ENCODE measurements around the gene ASPHD2. TPM values are rescaled to one million over a fixed set of nuclear protein-coding genes. Genes with fewer than 3 reads are reported as not detected.

The ASPHD2 gene, protein sequence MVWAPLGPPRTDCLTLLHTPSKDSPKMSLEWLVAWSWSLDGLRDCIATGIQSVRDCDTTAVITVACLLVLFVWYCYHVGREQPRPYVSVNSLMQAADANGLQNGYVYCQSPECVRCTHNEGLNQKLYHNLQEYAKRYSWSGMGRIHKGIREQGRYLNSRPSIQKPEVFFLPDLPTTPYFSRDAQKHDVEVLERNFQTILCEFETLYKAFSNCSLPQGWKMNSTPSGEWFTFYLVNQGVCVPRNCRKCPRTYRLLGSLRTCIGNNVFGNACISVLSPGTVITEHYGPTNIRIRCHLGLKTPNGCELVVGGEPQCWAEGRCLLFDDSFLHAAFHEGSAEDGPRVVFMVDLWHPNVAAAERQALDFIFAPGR
- 23.4 and 23.5 TPM in 2 replicates for total RNA-seq

DNA sequence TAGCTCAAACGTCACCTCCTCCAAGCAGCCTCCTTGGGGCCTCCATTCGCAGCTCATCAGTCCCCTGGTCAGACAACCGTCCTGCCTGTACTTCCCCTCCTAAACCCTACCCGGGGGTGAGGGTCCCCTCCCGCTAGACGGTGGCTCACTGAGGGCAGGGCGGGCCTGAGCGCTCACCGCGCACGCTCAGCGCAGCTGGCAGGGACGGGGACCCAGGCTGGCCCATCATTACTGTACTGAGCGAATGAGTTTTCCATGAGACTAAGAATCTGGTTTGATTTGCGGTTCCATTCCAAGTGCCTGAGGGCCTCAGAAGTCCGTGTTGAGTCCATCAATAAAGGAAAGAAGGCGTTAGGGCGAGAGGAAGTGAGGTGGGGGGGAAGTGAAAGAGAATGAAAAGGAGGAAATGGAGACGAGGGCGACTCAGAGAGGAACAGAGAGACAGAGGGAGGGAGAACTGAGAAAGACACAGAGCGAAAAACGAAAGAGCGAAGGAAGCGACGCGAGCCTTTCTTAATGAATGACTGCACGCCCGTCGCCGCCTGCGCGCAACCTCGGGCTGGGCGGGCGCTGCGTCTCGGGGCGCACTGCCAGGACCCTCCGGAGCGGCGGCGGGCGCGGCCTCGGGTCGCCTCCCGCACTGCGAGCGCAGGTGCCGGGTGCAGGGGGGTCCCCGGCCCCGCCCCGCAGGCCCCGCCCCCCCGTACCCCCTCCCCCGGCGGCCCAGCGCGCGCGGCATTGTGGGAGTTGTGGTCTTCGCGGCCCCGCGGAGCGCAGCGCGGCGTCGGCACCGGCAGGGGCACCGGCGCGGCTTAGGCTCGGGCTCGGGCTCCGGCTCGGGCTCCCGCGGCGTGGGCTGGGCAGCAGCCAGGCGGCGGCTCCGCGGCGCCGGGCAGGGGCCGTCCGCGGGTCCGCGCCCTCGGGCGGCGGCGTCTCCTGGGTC is at the start of gene ASPHD2:
ASPHD2 (plus strand) TSS at position 746 of the 943 bp plus-strand sequence. CDS start 4,356 bp downstream, outside the sequence.
- H3K27ac Mint-ChIP-seq = peak within 1 kb of the TSS; percentile 97
- H3K36me3 Mint-ChIP-seq (ENCODE audit: low read depth) = peaks cover 13% of the 10 kb centered on the region
- peak within 1 kb of the TSS; percentile 97 for H3K4me3 Mint-ChIP-seq
- peaks cover 21% of the 10 kb centered on the region for H3K27me3 Mint-ChIP-seq (ENCODE audit: insufficient read depth)
- H3K4me1 Mint-ChIP-seq (ENCODE audit: low read depth) = peaks cover 54% of the 10 kb centered on the region
- intact Hi-C loops (cut with micrococcal nuclease) = loop anchor here (2.0 kb wide), 1 partner anchor 236 kb away; no protein-coding TSS in a partner anchor
- peak; percentile 77 for DNase-seq (ENCODE audit: low spot score)
- peaks cover under 1% of the 10 kb centered on the region for H3K9me3 Mint-ChIP-seq

GRCh38 chr22:26380072-26380830 is 48.8 kb upstream of the ASPHD2 start:
- Mint-ChIP-seq H3K36me3 (ENCODE audit: low read depth) (no peaks in the 10 kb centered on the region), H3K27me3 (ENCODE audit: insufficient read depth) (peaks cover 28% of the 10 kb centered on the region), H3K9me3 (peaks cover 6% of the 10 kb centered on the region), H3K27ac (no peak overlapping the region), H3K4me1 (ENCODE audit: low read depth) (peaks cover 7% of the 10 kb centered on the region), H3K4me3 (no peak overlapping the region)
- intact Hi-C loops (cut with micrococcal nuclease) = no loop called here
- no peak for DNase-seq (ENCODE audit: low spot score)

DNA sequence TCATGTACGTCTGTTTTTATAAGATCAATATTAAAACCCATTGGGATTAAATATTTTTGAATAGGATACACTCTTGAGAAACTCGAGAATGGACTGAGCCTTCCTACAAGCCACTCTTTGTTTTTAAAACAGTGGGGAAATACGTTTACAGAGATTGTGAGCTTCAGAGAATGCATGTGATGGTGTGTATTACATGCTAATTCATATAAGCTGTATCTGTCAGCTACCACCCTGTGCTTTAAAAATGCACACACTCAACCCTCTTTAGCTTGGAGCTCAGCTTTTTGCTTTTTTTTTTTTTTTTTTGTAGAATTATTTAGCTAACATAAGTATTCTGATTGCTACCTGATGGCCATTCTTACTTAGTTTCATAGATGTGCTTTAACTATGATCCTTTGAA is 46.3 kb upstream of the ASPHD2 start:
- Mint-ChIP-seq H3K9me3 (peaks cover 6% of the 10 kb centered on the region), H3K36me3 (ENCODE audit: low read depth) (no peaks in the 10 kb centered on the region), H3K4me1 (ENCODE audit: low read depth) (peaks cover under 1% of the 10 kb centered on the region), H3K27me3 (ENCODE audit: insufficient read depth) (peaks cover 26% of the 10 kb centered on the region), H3K4me3 (no peak overlapping the region), H3K27ac (no peak overlapping the region)
- no peak for DNase-seq (ENCODE audit: low spot score)
- intact Hi-C loops (cut with micrococcal nuclease) = no loop called here

DNA sequence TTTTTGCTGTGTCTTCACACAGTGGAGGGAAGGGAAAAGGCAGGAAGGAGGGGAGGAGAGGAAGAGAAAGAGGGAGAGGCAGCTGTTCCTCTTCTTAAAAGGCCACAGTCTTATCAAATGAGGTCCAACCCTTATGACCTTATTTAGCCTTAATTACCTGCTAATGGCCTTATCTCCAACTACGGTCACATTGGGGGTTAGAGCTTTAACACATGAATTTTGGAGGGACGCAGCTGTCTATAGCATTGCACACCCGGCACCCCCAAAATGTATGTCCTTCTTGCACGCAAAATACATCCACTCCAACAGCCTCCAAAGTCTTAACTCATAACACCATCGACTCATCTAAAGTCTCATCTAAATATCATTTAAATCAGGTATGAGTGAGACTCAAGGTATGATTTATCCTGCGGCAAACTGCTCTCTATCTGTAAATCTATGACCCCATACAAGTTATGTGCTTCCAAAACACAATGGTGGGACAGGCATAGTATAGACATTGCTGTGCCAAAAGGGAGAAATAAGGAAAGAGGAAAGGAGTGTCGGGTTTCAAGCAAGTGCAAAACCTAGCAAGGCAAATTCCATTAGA is 45.0 kb upstream of the ASPHD2 start:
- H3K27me3 Mint-ChIP-seq (ENCODE audit: insufficient read depth) = peaks cover 22% of the 10 kb centered on the region
- H3K4me3 Mint-ChIP-seq = no peak overlapping the region
- H3K27ac Mint-ChIP-seq = no peak overlapping the region
- H3K9me3 Mint-ChIP-seq = no peaks in the 10 kb centered on the region
- H3K36me3 Mint-ChIP-seq (ENCODE audit: low read depth) = no peaks in the 10 kb centered on the region
- no peak for DNase-seq (ENCODE audit: low spot score)
- no peaks in the 10 kb centered on the region for H3K4me1 Mint-ChIP-seq (ENCODE audit: low read depth)
- intact Hi-C loops (cut with micrococcal nuclease) = no loop called here

GRCh38 chr22:26385164-26385563 is 43.9 kb upstream of the ASPHD2 start:
- intact Hi-C loops (cut with micrococcal nuclease) = no loop called here
- Mint-ChIP-seq H3K4me3 (no peak overlapping the region), H3K4me1 (ENCODE audit: low read depth) (no peaks in the 10 kb centered on the region), H3K27ac (no peak overlapping the region), H3K27me3 (ENCODE audit: insufficient read depth) (peaks cover 22% of the 10 kb centered on the region), H3K9me3 (no peaks in the 10 kb centered on the region), H3K36me3 (ENCODE audit: low read depth) (no peaks in the 10 kb centered on the region)
- no peak for DNase-seq (ENCODE audit: low spot score)

- intact Hi-C loops (cut with micrococcal nuclease) = no loop called here
- no peaks in the 10 kb centered on the region for H3K9me3 Mint-ChIP-seq
- DNase-seq (ENCODE audit: low spot score) = no peak
- no peak overlapping the region for H3K4me3 Mint-ChIP-seq
- H3K36me3 Mint-ChIP-seq (ENCODE audit: low read depth) = no peaks in the 10 kb centered on the region
- H3K27me3 Mint-ChIP-seq (ENCODE audit: insufficient read depth) = peaks cover 12% of the 10 kb centered on the region
- H3K27ac Mint-ChIP-seq = no peak overlapping the region
- H3K4me1 Mint-ChIP-seq (ENCODE audit: low read depth) = no peaks in the 10 kb centered on the region
Observed at GRCh38 chr22:26389125-26389524, 39.9 kb upstream of the ASPHD2 start.

- no peak for DNase-seq (ENCODE audit: low spot score)
- H3K4me1 Mint-ChIP-seq (ENCODE audit: low read depth) = no peaks in the 10 kb centered on the region
- H3K4me3 Mint-ChIP-seq = no peak overlapping the region
- H3K9me3 Mint-ChIP-seq = no peaks in the 10 kb centered on the region
- no peak overlapping the region for H3K27ac Mint-ChIP-seq
- H3K27me3 Mint-ChIP-seq (ENCODE audit: insufficient read depth) = peaks cover 9% of the 10 kb centered on the region
- intact Hi-C loops (cut with micrococcal nuclease) = no loop called here
- H3K36me3 Mint-ChIP-seq (ENCODE audit: low read depth) = no peaks in the 10 kb centered on the region
Observed at GRCh38 chr22:26391091-26391490, 38.0 kb upstream of the ASPHD2 start.

GRCh38 chr22:26391623-26392022 is 37.4 kb upstream of the ASPHD2 start:
- intact Hi-C loops (cut with micrococcal nuclease) = no loop called here
- DNase-seq (ENCODE audit: low spot score) = no peak
- Mint-ChIP-seq H3K9me3 (no peaks in the 10 kb centered on the region), H3K27ac (no peak overlapping the region), H3K4me3 (no peak overlapping the region), H3K27me3 (ENCODE audit: insufficient read depth) (peaks cover 8% of the 10 kb centered on the region), H3K36me3 (ENCODE audit: low read depth) (no peaks in the 10 kb centered on the region), H3K4me1 (ENCODE audit: low read depth) (no peaks in the 10 kb centered on the region)

- Mint-ChIP-seq H3K36me3 (ENCODE audit: low read depth) (no peaks in the 10 kb centered on the region), H3K27me3 (ENCODE audit: insufficient read depth) (peaks cover 8% of the 10 kb centered on the region), H3K4me3 (no peak overlapping the region), H3K27ac (no peak overlapping the region), H3K4me1 (ENCODE audit: low read depth) (peaks cover 3% of the 10 kb centered on the region), H3K9me3 (no peaks in the 10 kb centered on the region)
- DNase-seq (ENCODE audit: low spot score) = no peak
- intact Hi-C loops (cut with micrococcal nuclease) = no loop called here
Observed at GRCh38 chr22:26393929-26394328, 35.1 kb upstream of the ASPHD2 start.

- H3K4me1 Mint-ChIP-seq (ENCODE audit: low read depth) = peaks cover 6% of the 10 kb centered on the region
- no peak overlapping the region for H3K27ac Mint-ChIP-seq
- no peak for DNase-seq (ENCODE audit: low spot score)
- no peak overlapping the region for H3K4me3 Mint-ChIP-seq
- intact Hi-C loops (cut with micrococcal nuclease) = no loop called here
- H3K27me3 Mint-ChIP-seq (ENCODE audit: insufficient read depth) = peaks cover 8% of the 10 kb centered on the region
- H3K9me3 Mint-ChIP-seq = no peaks in the 10 kb centered on the region
- no peaks in the 10 kb centered on the region for H3K36me3 Mint-ChIP-seq (ENCODE audit: low read depth)
Observed at GRCh38 chr22:26394777-26395176, 34.3 kb upstream of the ASPHD2 start.

DNA sequence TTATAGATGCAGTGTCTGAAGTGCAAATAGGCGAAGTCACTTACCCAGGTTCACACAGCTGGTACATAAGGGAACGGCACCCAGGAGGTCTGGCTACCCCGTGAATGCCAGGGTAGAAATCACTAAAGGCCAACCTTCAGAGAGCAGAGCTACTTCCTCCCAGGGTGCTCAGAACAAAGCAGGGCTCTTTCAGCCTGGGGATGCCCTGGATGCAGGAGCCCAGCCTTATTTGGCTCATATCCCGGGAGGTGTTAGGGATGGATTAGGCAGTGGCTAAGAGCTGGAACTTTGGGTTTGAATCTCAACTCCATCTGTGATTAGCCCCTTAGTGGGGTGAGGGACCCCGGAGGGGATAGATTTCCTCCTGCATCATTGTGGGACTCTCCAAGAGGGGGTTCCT is 33.1 kb upstream of the ASPHD2 start:
- Mint-ChIP-seq H3K27ac (no peak overlapping the region), H3K9me3 (no peaks in the 10 kb centered on the region), H3K36me3 (ENCODE audit: low read depth) (no peaks in the 10 kb centered on the region), H3K4me3 (no peak overlapping the region), H3K27me3 (ENCODE audit: insufficient read depth) (peaks cover 5% of the 10 kb centered on the region), H3K4me1 (ENCODE audit: low read depth) (peaks cover 6% of the 10 kb centered on the region)
- intact Hi-C loops (cut with micrococcal nuclease) = no loop called here
- DNase-seq (ENCODE audit: low spot score) = no peak

GRCh38 chr22:26398741-26399153 is 30.3 kb upstream of the ASPHD2 start:
- no peak overlapping the region for H3K4me3 Mint-ChIP-seq
- H3K4me1 Mint-ChIP-seq (ENCODE audit: low read depth) = peaks cover 10% of the 10 kb centered on the region
- no peaks in the 10 kb centered on the region for H3K36me3 Mint-ChIP-seq (ENCODE audit: low read depth)
- intact Hi-C loops (cut with micrococcal nuclease) = loop anchor here (1.0 kb wide), 5 partner anchors 33 to 267 kb away; partner anchors contain the start of gene TFIP11
- H3K27me3 Mint-ChIP-seq (ENCODE audit: insufficient read depth) = peaks cover 4% of the 10 kb centered on the region
- DNase-seq (ENCODE audit: low spot score) = peak; percentile 29
- no peaks in the 10 kb centered on the region for H3K9me3 Mint-ChIP-seq
- no peak overlapping the region for H3K27ac Mint-ChIP-seq
